ENCODE measurements around the gene PPM1A.

Gene PPM1A

DNA sequence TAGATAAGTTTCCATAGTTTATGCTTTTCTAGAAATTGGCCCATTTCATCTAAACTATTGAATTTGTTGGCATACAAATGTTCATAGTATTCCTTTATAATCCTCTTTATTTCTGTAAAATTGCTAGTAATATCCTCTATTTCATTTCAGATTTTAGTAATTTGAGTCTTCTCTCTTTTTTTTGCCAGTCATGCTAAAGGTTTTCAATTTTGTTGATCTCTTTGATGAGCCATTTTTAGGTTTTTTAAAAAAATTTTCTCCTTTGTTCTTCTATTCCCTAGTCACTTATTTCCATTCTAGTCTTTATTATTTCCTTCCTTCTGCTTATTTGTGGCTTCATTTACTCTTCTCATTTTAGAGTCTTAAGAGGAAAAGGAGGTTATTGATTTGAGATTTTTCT, 19.4 kb upstream of the PPM1A start:
- no peak overlapping the region for H3K9ac ChIP-seq (ENCODE audit: low read depth, low read length, poor library complexity, severe bottlenecking)
- H4K20me1 ChIP-seq (ENCODE audit: insufficient read depth, low read length, poor library complexity, severe bottlenecking), result no peaks in the 10 kb centered on the region
- no peaks in the 10 kb centered on the region for H3F3A ChIP-seq (ENCODE audit: low read depth)
- no peaks in the 10 kb centered on the region for H3K4me1 ChIP-seq (ENCODE audit: insufficient read depth, low read length, poor library complexity, severe bottlenecking)
- H3K9me3 ChIP-seq (ENCODE audit: insufficient read depth, low read depth, low read length), result no peaks in the 10 kb centered on the region
- H2AFZ ChIP-seq (ENCODE audit: low read length), result no peak overlapping the region
- 0 out of 2 replicates have a peak, but pooled peaks cover 5% of the 10 kb centered on the region for H3K9me2 ChIP-seq (replicated peaks; ENCODE audit: low read depth, low read length)
- no peaks in the 10 kb centered on the region for H3K36me3 ChIP-seq (ENCODE audit: insufficient read depth, low read length)
- TF ChIP-seq, protein P1, sequence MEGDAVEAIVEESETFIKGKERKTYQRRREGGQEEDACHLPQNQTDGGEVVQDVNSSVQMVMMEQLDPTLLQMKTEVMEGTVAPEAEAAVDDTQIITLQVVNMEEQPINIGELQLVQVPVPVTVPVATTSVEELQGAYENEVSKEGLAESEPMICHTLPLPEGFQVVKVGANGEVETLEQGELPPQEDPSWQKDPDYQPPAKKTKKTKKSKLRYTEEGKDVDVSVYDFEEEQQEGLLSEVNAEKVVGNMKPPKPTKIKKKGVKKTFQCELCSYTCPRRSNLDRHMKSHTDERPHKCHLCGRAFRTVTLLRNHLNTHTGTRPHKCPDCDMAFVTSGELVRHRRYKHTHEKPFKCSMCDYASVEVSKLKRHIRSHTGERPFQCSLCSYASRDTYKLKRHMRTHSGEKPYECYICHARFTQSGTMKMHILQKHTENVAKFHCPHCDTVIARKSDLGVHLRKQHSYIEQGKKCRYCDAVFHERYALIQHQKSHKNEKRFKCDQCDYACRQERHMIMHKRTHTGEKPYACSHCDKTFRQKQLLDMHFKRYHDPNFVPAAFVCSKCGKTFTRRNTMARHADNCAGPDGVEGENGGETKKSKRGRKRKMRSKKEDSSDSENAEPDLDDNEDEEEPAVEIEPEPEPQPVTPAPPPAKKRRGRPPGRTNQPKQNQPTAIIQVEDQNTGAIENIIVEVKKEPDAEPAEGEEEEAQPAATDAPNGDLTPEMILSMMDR (conservative IDR thresholded peaks at IDR 0.05; ENCODE audit: low read length), result no peak
- no peak for TF ChIP-seq EZH2phosphoT487 (IDR thresholded peaks at IDR 0.05; ENCODE audit: borderline replicate concordance)
- H3K4me3 ChIP-seq (ENCODE audit: low read length, poor library complexity, severe bottlenecking), result no peak overlapping the region
- no peaks in the 10 kb centered on the region for H3K79me2 ChIP-seq (ENCODE audit: insufficient read depth, low read length)
- H3K4me2 ChIP-seq (ENCODE audit: low read depth, low read length, poor library complexity, severe bottlenecking), result no peak overlapping the region
- no peaks in the 10 kb centered on the region for H3K27me3 ChIP-seq (ENCODE audit: insufficient read depth, low read length, poor library complexity, severe bottlenecking)

DNA sequence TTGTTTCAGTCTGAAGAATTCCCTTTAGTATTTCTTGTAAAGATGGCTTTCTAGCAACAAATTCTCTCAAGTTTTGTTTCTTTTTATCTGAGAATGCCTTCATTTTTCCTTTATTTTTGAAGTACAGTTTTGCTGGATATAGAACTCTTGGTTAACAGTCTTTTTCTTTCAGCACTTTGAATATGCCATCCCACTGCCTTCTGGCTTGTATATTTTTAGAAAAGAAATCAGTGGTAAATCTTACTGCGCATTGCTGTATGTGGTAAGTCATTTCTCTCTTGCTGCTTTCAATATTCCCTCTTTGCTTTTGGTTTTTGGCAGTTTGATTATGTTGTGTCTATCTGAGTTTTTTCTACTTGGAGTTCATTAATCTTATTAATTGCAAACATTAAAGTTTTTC, 16.8 kb upstream of the PPM1A start:
- Histone ChIP-seq H3K4me3 (ENCODE audit: low read length, poor library complexity, severe bottlenecking) (no peak overlapping the region), H3K27me3 (ENCODE audit: insufficient read depth, low read length, poor library complexity, severe bottlenecking) (no peaks in the 10 kb centered on the region), H3K79me2 (ENCODE audit: insufficient read depth, low read length) (no peaks in the 10 kb centered on the region), H4K20me1 (ENCODE audit: insufficient read depth, low read length, poor library complexity, severe bottlenecking) (no peaks in the 10 kb centered on the region), H3K9me3 (ENCODE audit: insufficient read depth, low read depth, low read length) (no peaks in the 10 kb centered on the region), H2AFZ (ENCODE audit: low read length) (no peak overlapping the region), H3K4me1 (ENCODE audit: insufficient read depth, low read length, poor library complexity, severe bottlenecking) (no peaks in the 10 kb centered on the region), H3K4me2 (ENCODE audit: low read depth, low read length, poor library complexity, severe bottlenecking) (no peak overlapping the region), H3K9me2 (replicated peaks; ENCODE audit: low read depth, low read length) (0 out of 2 replicates have a peak, but pooled peaks cover 5% of the 10 kb centered on the region), H3K36me3 (ENCODE audit: insufficient read depth, low read length) (no peaks in the 10 kb centered on the region), H3K9ac (ENCODE audit: low read depth, low read length, poor library complexity, severe bottlenecking) (no peak overlapping the region), H3F3A (ENCODE audit: low read depth) (no peaks in the 10 kb centered on the region)
- TF ChIP-seq, protein P1 (conservative IDR thresholded peaks at IDR 0.05; ENCODE audit: low read length), result no peak
- TF ChIP-seq EZH2phosphoT487 (IDR thresholded peaks at IDR 0.05; ENCODE audit: borderline replicate concordance), result no peak

DNA sequence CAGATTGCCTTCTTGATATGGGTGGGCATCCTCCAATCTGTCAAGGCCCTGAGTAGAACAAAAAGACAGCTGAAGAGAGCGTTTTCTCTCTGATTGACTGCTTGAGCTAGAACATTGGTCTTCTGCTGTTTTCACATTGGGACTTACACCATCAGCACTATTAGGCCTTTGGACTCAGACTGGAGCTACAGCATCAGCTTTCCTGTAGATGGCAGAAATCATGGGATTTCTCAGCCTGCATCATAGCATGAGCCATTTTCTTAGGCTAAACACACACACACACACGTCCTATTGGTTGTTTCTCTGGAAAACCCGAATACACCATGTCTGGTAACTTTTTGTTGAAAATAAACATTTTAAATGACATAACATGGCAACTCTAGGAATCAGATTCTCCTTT, 15.8 kb upstream of the PPM1A start:
- Histone ChIP-seq H3K9me3 (ENCODE audit: insufficient read depth, low read depth, low read length) (no peaks in the 10 kb centered on the region), H2AFZ (ENCODE audit: low read length) (no peak overlapping the region), H3K36me3 (ENCODE audit: insufficient read depth, low read length) (no peaks in the 10 kb centered on the region), H3K79me2 (ENCODE audit: insufficient read depth, low read length) (no peaks in the 10 kb centered on the region), H3K4me2 (ENCODE audit: low read depth, low read length, poor library complexity, severe bottlenecking) (no peak overlapping the region), H4K20me1 (ENCODE audit: insufficient read depth, low read length, poor library complexity, severe bottlenecking) (no peaks in the 10 kb centered on the region), H3K4me3 (ENCODE audit: low read length, poor library complexity, severe bottlenecking) (no peak overlapping the region), H3K4me1 (ENCODE audit: insufficient read depth, low read length, poor library complexity, severe bottlenecking) (no peaks in the 10 kb centered on the region), H3K9me2 (replicated peaks; ENCODE audit: low read depth, low read length) (no peaks in the 10 kb centered on the region), H3F3A (ENCODE audit: low read depth) (no peaks in the 10 kb centered on the region), H3K27me3 (ENCODE audit: insufficient read depth, low read length, poor library complexity, severe bottlenecking) (no peaks in the 10 kb centered on the region), H3K9ac (ENCODE audit: low read depth, low read length, poor library complexity, severe bottlenecking) (no peak overlapping the region)
- TF ChIP-seq, protein P1 (conservative IDR thresholded peaks at IDR 0.05; ENCODE audit: low read length), result no peak
- TF ChIP-seq EZH2phosphoT487 (IDR thresholded peaks at IDR 0.05; ENCODE audit: borderline replicate concordance), result no peak

Measured in Loucy (cell line).